AG04449 (cell line): ENCODE results near the gene TOLLIP.

Experiments used
- CTCF ChIA-PET: fragments of 350-600 bp; formaldehyde crosslinking; extraction: SDS; loops from one replicate; lab custom pipeline; 2021; ENCODE audit warnings: antibody characterized with exemption; lab: Yijun Ruan, JAX
- POLR2A ChIA-PET: fragments of 400-600, 350-600 bp; formaldehyde crosslinking; extraction: SDS; loops from one replicate; lab custom pipeline; 2020; ENCODE audit warnings: antibody characterized with exemption, inconsistent platforms; lab: Yijun Ruan, JAX
- DNase-seq: peaks from one replicate; pipeline ENCODE4 v3.0.0-alpha.2; 2010; ENCODE audit warnings: low read depth, low spot score
- H3K4me3 ChIP-seq: 2 replicates; pipeline ENCODE4 v1.5.1; 2011; ENCODE audit warnings: low read depth, mild to moderate bottlenecking, control low read depth, low read length
- TF ChIP-seq, protein P1 (sequence below): IDR thresholded peaks from one replicate; pipeline ENCODE4 v1.5.1; 2011; ENCODE audit warnings: mild to moderate bottlenecking, moderate library complexity, low read length, control low read depth, inconsistent platforms; ENCODE audit not compliant: insufficient read depth; ENCODE audit errors: missing control alignments

TOLLIP gene

DNA sequence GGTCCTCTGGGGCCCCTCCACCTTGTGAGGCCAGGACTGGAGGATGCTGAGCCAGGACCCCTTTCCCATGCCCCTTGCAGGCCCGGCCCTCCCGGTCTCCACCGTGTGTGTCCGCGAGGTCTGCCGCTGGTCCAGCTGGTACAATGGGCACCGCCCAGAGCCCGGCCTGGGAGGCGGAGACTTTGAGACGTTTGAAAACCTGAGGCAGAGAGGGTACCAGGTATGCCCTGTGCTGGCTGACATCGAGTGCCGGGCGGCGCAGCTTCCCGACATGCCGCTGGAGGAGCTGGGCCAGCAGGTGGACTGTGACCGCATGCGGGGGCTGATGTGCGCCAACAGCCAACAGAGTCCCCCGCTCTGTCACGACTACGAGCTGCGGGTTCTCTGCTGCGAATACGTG, 68.7 kb downstream of the TOLLIP start:
- TF ChIP-seq, protein P1, sequence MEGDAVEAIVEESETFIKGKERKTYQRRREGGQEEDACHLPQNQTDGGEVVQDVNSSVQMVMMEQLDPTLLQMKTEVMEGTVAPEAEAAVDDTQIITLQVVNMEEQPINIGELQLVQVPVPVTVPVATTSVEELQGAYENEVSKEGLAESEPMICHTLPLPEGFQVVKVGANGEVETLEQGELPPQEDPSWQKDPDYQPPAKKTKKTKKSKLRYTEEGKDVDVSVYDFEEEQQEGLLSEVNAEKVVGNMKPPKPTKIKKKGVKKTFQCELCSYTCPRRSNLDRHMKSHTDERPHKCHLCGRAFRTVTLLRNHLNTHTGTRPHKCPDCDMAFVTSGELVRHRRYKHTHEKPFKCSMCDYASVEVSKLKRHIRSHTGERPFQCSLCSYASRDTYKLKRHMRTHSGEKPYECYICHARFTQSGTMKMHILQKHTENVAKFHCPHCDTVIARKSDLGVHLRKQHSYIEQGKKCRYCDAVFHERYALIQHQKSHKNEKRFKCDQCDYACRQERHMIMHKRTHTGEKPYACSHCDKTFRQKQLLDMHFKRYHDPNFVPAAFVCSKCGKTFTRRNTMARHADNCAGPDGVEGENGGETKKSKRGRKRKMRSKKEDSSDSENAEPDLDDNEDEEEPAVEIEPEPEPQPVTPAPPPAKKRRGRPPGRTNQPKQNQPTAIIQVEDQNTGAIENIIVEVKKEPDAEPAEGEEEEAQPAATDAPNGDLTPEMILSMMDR, result no peak
- DNase-seq, result no peak
- ChIA-PET POLR2A (no interaction called here), CTCF (no interaction called here)
- no peak overlapping the region for H3K4me3 ChIP-seq

DNA sequence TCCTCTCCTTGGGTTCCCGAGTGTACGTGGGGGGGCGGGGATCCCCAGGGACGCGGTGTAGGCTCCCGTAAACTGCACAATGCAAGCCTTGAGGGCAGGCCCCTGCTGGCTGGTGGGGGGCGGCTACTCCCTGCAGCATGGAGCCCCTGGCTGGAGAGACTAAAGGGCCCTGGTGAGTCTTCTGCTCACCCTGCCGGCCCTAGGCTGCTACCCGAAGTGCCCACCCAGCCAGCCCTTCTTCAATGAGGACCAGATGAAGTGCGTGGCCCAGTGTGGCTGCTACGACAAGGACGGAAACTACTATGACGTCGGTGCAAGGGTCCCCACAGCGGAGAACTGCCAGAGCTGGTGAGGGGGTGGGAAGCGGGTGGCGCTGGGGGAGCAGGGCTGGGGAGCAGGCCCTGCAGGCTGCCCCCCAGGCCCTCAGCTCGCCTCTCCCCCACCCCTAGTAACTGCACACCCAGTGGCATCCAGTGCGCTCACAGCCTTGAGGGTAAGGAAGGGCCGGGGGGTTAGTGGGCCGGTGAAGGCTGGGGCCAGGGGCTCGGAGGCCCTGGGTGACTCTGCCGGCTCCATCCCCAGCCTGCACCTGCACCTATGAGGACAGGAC, 69.7 kb downstream of the TOLLIP start:
- ChIA-PET POLR2A (no interaction called here), CTCF (no interaction called here)
- TF ChIP-seq, protein P1, result no peak
- DNase-seq, result no peak
- H3K4me3 ChIP-seq, result no peak overlapping the region

DNA sequence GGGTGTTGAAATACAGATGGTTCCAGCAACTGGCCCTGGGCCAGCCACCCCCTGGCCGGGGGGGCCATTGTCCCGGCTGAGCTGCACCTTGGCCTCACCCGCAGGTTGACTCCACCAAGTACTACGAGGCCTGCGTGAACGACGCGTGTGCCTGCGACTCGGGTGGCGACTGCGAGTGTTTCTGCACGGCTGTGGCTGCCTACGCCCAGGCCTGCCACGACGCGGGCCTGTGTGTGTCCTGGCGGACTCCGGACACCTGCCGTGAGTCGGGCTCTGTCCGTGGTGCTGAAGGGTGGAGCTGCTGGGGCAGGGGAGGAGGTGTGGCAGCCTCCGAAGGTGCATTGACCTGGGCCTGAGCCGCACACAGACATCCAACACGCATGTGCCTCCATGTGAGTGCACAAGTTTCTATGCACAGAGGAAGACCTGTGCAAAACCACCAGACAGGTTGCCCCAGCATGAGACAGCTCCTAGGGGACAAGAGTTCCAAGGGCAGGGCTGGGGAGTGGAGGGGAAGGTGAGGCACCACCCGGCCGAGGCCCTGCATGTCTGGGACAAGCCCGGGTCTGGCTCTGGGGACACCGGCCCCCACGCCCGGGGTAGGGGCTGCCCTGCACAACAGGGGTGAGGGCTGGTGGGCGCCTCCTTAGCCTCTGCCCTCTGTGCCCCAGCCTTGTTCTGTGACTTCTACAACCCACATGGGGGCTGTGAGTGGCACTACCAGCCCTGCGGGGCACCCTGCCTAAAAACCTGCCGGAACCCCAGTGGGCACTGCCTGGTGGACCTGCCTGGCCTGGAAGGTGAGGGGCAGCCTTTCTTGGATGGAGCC, 70.5 kb downstream of the TOLLIP start:
- ChIA-PET CTCF (no interaction called here), POLR2A (no interaction called here)
- no peak for DNase-seq
- TF ChIP-seq, protein P1, result no peak
- H3K4me3 ChIP-seq, result no peak overlapping the region

DNA sequence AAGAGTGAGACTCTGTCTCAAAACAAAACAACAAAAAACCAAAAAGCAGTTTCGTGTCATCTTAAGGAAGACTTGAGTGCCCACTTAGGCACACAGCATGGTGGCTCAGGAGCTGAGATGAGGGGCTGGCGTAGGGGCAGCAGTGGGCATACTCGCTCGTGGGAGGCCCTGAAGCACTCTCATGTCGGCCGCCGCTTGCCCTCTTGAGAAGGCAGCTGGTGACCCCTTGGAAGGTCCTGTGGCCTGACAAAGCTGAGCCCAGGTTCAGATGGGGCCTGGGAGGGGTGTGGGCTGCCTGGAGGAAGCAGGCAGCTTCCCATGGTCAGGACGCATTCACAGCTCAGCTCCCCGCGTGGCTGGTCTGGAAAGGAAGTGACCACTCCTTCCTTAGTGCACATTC, 71.6 kb downstream of the TOLLIP start:
- ChIA-PET CTCF (no interaction called here), POLR2A (no interaction called here)
- DNase-seq, result no peak
- no peak overlapping the region for H3K4me3 ChIP-seq
- TF ChIP-seq, protein P1, result no peak

DNA sequence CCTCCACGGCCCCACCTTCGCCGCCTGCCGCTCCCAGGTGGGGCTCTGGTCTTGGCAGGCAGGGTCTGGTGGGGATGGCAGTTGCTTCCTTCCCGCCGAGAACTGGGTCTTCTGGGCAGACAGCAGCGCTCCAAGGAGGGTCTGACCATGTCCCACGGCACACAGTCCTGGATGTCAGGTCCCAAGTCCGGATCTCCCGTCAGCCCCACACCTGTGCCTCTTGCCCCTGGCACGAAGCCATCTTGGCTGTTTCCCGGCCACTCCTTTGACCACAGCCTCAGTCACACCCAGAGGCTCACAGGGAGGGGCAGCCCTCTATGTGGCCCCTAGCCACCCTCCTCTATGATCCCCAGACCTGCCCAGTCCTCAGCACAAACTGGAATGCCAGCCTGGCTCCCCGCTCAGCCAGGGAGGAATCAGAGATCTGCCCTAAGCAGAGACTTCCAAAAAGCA, 72.3 kb downstream of the TOLLIP start:
- POLR2A ChIA-PET, result no interaction called here
- H3K4me3 ChIP-seq, result no peak overlapping the region
- TF ChIP-seq, protein P1, result no peak
- CTCF ChIA-PET, result no interaction called here
- DNase-seq, result no peak

DNA sequence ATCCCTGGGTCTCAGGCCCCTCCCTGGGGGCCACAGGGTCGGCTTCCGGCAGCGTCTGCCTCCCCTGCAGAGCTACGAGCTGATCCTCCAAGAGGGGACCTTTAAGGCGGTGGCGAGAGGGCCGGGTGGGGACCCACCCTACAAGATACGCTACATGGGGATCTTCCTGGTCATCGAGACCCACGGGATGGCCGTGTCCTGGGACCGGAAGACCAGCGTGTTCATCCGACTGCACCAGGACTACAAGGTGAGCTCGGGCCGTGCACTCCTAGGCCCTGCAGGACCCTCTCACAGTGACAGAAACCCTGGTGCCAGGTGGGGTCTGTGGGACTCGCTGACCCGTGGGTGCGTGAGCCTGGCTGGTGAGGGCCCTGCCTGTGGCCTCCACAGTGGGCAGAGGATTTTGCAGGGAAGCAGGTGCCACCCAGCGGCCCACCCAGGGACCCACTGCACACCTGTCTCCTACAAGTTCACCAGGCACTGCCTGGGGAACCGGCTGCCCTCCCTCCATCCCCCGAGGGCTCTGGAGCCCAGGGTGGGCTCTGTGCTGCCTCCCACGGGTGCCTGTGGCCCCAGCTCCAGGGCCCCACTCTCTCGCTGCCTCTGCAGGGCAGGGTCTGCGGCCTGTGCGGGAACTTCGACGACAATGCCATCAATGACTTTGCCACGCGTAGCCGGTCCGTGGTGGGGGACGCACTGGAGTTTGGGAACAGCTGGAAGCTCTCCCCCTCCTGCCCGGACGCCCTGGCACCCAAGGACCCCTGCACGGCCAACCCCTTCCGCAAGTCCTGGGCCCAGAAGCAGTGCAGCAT, 72.9 kb downstream of the TOLLIP start:
- CTCF ChIA-PET, result no interaction called here
- H3K4me3 ChIP-seq, result no peak overlapping the region
- TF ChIP-seq, protein P1, result no peak
- no peak for DNase-seq
- POLR2A ChIA-PET, result no interaction called here
